ENCODE results near the gene EIF4H. TPM values are rescaled to one million over a fixed set of nuclear protein-coding genes. Genes with fewer than 3 reads are reported as not detected.
A peak's percentile ranks its signal among the peaks of the same experiment; 100 is the strongest.
"Not testable (repeated sequence)": the region's sequence is repeated elsewhere in the genome, so short reads cannot be mapped to it uniquely, and the experiment has no call there.

The EIF4H gene
- total and polyA plus RNA-seq, 2 donors (not counting 1 experiment from before 2014, with no cell fraction given): 127 to 199 TPM

GRCh38 chr7:74203956-74204618 is 29.9 kb downstream of the EIF4H start:
- no peak for TF ChIP-seq EZH2 (IDR thresholded peaks at IDR 0.05; ENCODE audit: borderline replicate concordance, insufficient read depth, low read depth, low read length, poor library complexity, severe bottlenecking)
- no peak for TF ChIP-seq CTCF (IDR thresholded peaks at IDR 0.05)
- DNase-seq: no peak
- Histone ChIP-seq H3K4me3 (ENCODE audit: control extremely low read depth in 1 of 5, extremely low read depth in 1 of 5, insufficient read depth in 1 of 5, low read depth in 2 of 5, low read length in 4 of 5) (no peak overlapping the region), H3K27ac (ENCODE audit: low read length in 2 of 2) (no peak overlapping the region), H3K27me3 (replicated peaks in 1 of 4; ENCODE audit: control extremely low read depth in 1 of 4, control insufficient read depth in 3 of 4, insufficient read depth in 4 of 4, low read length in 3 of 4) (no peaks in the 10 kb centered on the region), H2AFZ (ENCODE audit: insufficient read depth, low read depth, low read length, poor library complexity, severe bottlenecking) (no peak overlapping the region), H4K20me1 (ENCODE audit: control insufficient read depth, insufficient read depth, low read length, poor library complexity, severe bottlenecking) (no peaks in the 10 kb centered on the region), H3K79me2 (ENCODE audit: control insufficient read depth, insufficient read depth, low read length) (peaks cover 26% of the 10 kb centered on the region), H3K36me3 (replicated peaks in 1 of 2; ENCODE audit: control extremely low read depth in 1 of 2, control insufficient read depth in 1 of 2, extremely low read depth in 1 of 2, insufficient read depth in 2 of 2, low read length in 1 of 2) (no peaks in the 10 kb centered on the region), H3K9ac (ENCODE audit: low read length) (no peak overlapping the region), H3K4me2 (replicated peaks; ENCODE audit: low read depth, low read length, poor library complexity, severe bottlenecking) (peak overlapping the region; percentile 37), H3K4me1 (ENCODE audit: control insufficient read depth in 2 of 2, insufficient read depth in 2 of 2, low read length in 2 of 2) (peaks cover 23 to 42% of the 10 kb centered on the region in 2 donors), H3K9me3 (ENCODE audit: control extremely low read depth in 1 of 3, control insufficient read depth in 2 of 3, insufficient read depth in 1 of 3, low read length in 2 of 3) (no peaks in the 10 kb centered on the region)
- CTCF ChIA-PET: interaction anchor here (0.6 to 8.8 kb wide), 12 partner anchors 27 to 199 kb away, joined by 3 to 246 read pairs (median 4); no protein-coding TSS in a partner anchor
- intact Hi-C loops (cut with micrococcal nuclease): no loop called here
- Mint-ChIP-seq H3K27me3 (no peaks in the 10 kb centered on the region), H3K9me3 (ENCODE audit: insufficient read depth) (no peaks in the 10 kb centered on the region), H3K4me3 (no peak overlapping the region), H3K27ac (no peak overlapping the region), H3K4me1 (peaks cover 41% of the 10 kb centered on the region)
- POLR2A ChIA-PET: interaction anchor here (2.8 kb wide), 1 partner anchor 86 kb away, joined by 7 read pairs; the partner anchor contains the start of gene CLIP2
- WGBS (ENCODE audit: insufficient coverage): 100% methylated on average over 1 of the region's 1 CpG
- no peak for ATAC-seq (ENCODE audit: low read depth)

GRCh38 chr7:74206052-74206451 is 31.9 kb downstream of the EIF4H start:
- intact Hi-C loops (cut with micrococcal nuclease): loop anchor here (1.0 to 5.0 kb wide), 5 partner anchors 36 to 195 kb away; partner anchors contain the start of gene RFC2
- not testable (repeated sequence) for ATAC-seq (ENCODE audit: low read depth); H3K4me3 ChIP-seq (ENCODE audit: control extremely low read depth in 1 of 5, extremely low read depth in 1 of 5, insufficient read depth in 1 of 5, low read depth in 2 of 5, low read length in 4 of 5); H3K27me3 Mint-ChIP-seq; H4K20me1 ChIP-seq (ENCODE audit: control insufficient read depth, insufficient read depth, low read length, poor library complexity, severe bottlenecking); H3K27ac ChIP-seq (ENCODE audit: low read length in 2 of 2); H3K9me3 ChIP-seq (ENCODE audit: control extremely low read depth in 1 of 3, control insufficient read depth in 2 of 3, insufficient read depth in 1 of 3, low read length in 2 of 3); H3K36me3 ChIP-seq (replicated peaks in 1 of 2; ENCODE audit: control extremely low read depth in 1 of 2, control insufficient read depth in 1 of 2, extremely low read depth in 1 of 2, insufficient read depth in 2 of 2, low read length in 1 of 2); DNase-seq; H3K9ac ChIP-seq (ENCODE audit: low read length); H3K9me3 Mint-ChIP-seq (ENCODE audit: insufficient read depth); H3K27me3 ChIP-seq (replicated peaks in 1 of 4; ENCODE audit: control extremely low read depth in 1 of 4, control insufficient read depth in 3 of 4, insufficient read depth in 4 of 4, low read length in 3 of 4); H3K27ac Mint-ChIP-seq
- 83% methylated on average over 8 of the region's 10 CpGs for WGBS (ENCODE audit: insufficient coverage)
- peak overlapping the region; percentile 91 for H3K4me2 ChIP-seq (replicated peaks; ENCODE audit: low read depth, low read length, poor library complexity, severe bottlenecking)
- peak overlapping the region; percentile 74 for H3K4me3 Mint-ChIP-seq
- H3K4me1 ChIP-seq (ENCODE audit: control insufficient read depth in 2 of 2, insufficient read depth in 2 of 2, low read length in 2 of 2): peaks cover 27 to 47% of the 10 kb centered on the region in 2 donors
- H3K4me1 Mint-ChIP-seq: peaks cover 52% of the 10 kb centered on the region
- H3K79me2 ChIP-seq (ENCODE audit: control insufficient read depth, insufficient read depth, low read length): peaks cover 45% of the 10 kb centered on the region
- CTCF ChIA-PET: interaction anchor here (0.6 to 8.8 kb wide), 49 partner anchors 8 to 197 kb away, joined by 3 to 246 read pairs (median 8); partner anchors contain the start of genes CLIP2, EIF4H, LIMK1 and RFC2
- peak overlapping the region; percentile 78 for H2AFZ ChIP-seq (ENCODE audit: insufficient read depth, low read depth, low read length, poor library complexity, severe bottlenecking)
- POLR2A ChIA-PET: interaction anchor here (0.6 to 2.8 kb wide), 6 partner anchors 22 to 84 kb away, joined by 3 to 7 read pairs (median 4); partner anchors contain the start of gene CLIP2

Data from B cell (primary cell).